GM21619 (cell line): ENCODE data around the gene DDX53.

ENCODE experiments used
- ATAC-seq: cut with Tn5 transposase; IDR thresholded peaks from one replicate; pipeline ENCODE4 v1.9.1; 2021; ENCODE audit not compliant: unreplicated experiment

The DDX53 gene

GRCh38 chrX:22999696-23000223 is at the start of gene DDX53:
DDX53 (plus strand) TSS chrX:22999960; CDS start chrX:23000058, 98 bp downstream.
- no peak for ATAC-seq

DNA sequence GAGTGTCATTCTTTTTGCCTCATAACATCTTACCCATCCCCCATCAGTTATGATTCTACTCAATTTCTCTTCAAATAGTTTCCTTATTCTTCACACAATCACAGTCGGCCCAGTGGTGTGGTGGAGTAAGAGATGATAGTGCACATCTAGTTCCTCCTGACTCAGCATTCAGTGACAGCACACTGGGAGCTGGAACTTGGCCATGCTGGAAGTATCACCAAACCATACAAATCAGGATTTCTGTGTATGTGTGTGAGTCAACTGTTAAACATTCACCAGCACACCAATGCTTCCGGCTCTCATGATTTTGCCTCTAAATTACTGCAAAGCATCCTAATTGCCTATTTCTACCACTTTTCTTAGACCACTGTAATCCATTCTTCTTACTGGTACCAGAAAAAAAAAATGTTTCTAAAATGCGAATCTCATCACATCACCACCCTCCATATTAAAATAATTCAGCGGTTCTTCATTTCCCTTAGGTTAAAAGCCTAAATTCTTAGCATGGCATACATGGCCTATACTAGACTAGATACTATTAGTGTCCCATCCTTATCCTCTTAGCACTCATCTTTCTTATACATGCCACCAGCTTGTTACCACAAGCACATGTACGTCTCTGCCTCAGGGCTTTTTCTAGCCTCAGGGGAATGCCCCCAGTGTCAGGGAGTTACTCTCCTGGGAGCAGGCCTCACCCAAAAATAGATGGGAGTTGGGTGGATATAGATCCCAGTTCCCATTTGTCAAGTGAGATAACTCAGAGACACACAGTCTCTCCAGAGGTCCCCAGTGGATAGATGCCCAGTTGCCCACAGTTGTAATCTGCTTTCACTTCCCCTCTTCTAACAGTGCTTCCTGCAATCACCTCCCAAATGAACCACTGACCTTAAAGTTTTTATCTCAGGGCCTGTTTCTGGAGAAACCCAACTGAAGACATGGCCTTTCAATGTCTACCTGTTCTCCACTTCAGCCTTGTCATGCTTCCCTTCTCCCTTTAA is 49.2 kb upstream of the DDX53 start:
- no peak for ATAC-seq

- ATAC-seq: no peak
Measured at GRCh38 chrX:22952010-22952409, 47.8 kb upstream of the DDX53 start.

GRCh38 chrX:22958250-22958649 is 41.5 kb upstream of the DDX53 start:
- no peak for ATAC-seq

GRCh38 chrX:22959204-22959920 is 40.4 kb upstream of the DDX53 start:
- no peak for ATAC-seq

GRCh38 chrX:22963196-22963595 is 36.6 kb upstream of the DDX53 start:
- no peak for ATAC-seq

DNA sequence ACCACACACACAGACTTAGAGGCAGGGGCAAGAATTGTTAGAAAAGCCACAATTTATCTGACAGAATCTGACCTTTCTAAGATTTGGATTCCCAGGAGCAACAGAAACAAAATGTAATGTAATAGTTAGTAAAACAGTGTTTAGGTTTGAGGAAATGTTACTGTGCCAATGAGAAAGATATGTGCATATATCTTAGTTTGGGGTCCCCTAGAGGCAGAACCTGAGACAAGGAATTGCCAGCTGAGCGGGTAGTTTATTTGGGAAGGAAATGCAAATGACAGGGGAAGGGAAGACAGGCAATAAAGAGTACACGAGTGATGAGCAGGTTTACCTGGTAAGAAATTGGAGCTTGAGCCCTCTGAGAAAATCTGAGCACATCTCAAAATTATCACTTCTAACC is 31.3 kb upstream of the DDX53 start:
- ATAC-seq: no peak

DNA sequence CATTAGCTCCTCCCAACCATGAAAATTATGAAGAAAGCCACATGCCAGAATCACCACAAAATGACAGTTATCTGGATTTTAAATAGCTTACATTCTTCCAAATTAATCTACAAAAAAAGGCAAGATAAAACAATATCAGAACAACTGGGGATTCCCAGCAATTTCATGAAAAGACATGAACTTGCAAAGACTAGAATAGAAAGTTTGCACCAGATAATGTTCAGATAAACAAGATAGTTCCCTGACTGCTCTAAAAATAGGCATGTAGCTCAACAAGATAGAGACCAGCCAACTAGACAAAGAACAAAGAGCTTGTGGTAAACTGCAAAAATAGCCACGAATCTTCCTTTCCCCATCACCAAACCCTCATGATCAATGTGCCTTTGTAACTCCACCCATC is 30.3 kb upstream of the DDX53 start:
- ATAC-seq: no peak

GRCh38 chrX:22970861-22971260 is 28.9 kb upstream of the DDX53 start:
- no peak for ATAC-seq

DNA sequence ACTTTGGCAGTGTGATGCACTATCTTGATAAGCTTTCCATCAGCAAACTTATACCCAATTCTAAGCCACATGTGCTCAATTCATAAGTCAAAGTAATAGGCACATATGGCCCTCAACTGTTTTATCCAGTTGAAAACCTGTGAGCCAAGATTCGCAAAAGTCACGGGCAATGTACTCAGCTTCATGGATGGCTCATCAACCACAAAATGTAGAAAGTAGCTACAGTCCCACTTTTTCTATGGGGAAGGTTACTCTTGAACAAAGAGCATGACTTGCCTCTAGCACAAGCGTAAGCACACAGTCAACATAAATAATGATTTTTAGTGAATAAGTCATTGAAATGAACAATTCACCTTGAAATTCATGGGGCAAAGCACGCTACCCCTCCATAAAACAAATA is 25.1 kb upstream of the DDX53 start:
- ATAC-seq: no peak

- ATAC-seq: no peak
Measured at GRCh38 chrX:22975786-22976185, 24.0 kb upstream of the DDX53 start.

GRCh38 chrX:22985958-22986357 is 13.8 kb upstream of the DDX53 start:
- no peak for ATAC-seq

GRCh38 chrX:22987452-22987851 is 12.3 kb upstream of the DDX53 start:
- ATAC-seq: no peak

DNA sequence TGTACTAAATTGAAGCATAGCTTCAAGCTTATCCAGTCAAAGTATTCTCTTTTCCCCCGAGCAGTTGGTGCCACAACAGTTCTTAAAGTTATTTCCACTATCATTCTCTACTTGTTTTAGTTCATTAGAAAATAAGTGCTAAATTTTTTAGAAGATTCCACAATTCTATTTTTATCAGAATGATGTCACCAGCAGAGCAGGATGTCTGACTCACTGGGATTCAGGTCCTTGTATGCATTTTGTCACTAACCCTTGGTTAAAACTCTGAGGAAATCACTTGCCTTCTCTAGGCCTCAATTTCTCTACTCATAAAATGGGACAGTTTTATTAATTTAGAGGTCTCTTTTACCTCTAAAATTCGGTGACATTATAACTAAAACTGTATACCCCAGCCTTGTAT is 3.4 kb downstream of the DDX53 start:
- ATAC-seq: no peak

DNA sequence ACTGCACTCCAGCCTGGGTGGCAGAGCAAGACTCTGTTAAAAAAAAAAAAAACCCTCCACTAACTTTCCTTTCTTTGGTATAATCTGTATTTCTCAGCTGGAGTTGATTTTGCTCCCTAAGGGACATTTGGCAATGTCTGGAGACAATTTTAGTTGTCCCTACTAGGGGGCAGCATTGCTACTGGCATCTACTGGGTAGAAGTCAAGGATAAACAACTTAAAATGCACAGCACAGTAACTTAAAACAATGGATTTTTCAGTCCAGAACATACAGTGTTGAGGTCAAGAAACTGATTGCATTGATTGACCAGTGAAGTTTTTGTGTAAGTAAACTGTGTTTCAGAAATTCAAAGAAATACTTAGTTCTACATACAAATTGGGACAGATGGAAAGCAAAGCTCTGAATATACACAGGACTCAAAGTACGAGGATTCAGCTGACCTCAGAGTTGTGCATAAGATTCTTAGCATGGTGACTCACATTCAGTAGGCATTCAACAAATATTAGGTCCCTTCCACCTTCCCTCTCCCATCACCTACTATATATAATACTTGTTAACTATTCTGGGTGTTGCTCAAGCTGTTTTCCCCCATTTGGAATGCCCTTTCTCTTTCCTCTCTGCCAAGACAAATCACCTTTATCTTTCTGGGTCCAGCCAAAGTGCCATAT is 8.8 kb downstream of the DDX53 start:
- ATAC-seq: no peak

- no peak for ATAC-seq
Measured at GRCh38 chrX:23012162-23012561, 12.4 kb downstream of the DDX53 start.

DNA sequence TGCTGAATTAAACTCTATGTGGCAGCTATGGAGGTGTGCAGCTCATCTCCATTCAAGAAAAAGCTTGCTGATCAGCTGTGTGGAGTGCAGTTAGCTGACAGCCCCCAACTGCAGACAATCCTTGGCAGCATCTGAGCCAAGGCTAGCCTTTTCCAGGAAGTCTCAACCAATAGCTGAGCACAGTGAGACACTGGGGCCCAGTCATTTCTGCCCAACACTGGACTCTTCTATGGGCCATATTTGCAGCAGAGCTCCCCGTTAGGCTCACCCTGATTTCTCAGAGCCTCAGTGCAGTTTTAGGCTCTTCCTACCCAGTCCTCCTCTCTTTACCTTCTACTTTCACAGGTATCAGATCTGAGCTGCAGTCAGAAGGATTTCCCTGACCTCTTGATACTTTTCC is 12.9 kb downstream of the DDX53 start:
- ATAC-seq: no peak

DNA sequence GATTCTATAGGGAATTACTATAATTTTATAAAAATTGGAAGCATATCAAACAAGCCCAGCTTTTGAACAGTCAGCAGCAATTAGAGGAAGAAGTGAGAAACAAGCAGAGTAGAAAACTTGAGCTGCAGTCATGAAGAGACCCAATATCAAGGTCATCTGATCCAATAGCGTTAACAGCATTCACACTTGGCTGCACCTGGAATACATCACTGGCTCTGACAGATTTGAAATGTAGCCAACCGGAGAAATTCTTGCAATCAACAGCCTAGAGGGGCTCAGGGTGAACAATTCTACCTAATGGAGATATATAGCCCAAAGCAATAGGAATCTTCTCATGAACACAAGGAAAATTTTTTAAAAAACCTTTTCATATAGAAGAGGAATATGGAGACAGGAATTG is 13.6 kb downstream of the DDX53 start:
- ATAC-seq: no peak

- ATAC-seq: no peak
Measured at GRCh38 chrX:23031600-23031999, 31.8 kb downstream of the DDX53 start.

DNA sequence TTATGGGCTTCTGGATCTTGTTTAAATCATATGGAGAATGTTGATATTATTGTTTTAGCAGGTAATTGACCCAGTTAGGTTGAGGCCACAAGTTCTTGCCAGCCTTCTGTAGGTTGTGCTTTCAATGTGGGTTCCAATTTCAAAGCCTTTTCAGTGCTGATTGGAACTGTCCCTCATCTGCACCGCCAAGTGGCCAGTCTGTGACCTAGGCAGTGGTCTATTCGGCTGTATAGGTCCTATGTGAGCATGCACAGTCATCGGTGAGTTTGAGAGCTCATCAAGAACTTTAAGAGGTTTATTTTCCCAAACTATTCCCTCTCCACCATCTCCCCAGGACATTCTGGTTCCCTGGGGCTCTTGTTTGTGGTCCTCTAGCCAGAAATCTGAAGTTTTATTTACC is 35.7 kb downstream of the DDX53 start:
- ATAC-seq: no peak

- ATAC-seq: no peak
Measured at GRCh38 chrX:23046443-23046842, 46.7 kb downstream of the DDX53 start.
